Right lung (tissue), 5 donors: ENCODE measurements around the gene CSNK1A1. TPM values are rescaled to one million over a fixed set of nuclear protein-coding genes. Genes with fewer than 3 reads are reported as not detected.

ENCODE experiments used
- DNase-seq, 2 donors: peaks; one replicate each; pipeline ENCODE4 v3.0.0-alpha.2; 2013
- polyA plus RNA-seq, 5 donors: library from polyadenylated mRNA; unstranded; fragments of 120-200 nt; gene quantifications; one replicate each; pipeline versions ENCODE4 v1.2.1 to v1.2.3, GENCODE V29; 2013; ENCODE audit warnings: inconsistent platforms in 1 of 5, low replicate concordance in 1 of 5; ENCODE audit not compliant: insufficient read length in 5 of 5, insufficient read depth in 1 of 5

The CSNK1A1 gene
- polyA plus RNA-seq, 5 donors = 155 to 224 (median 206) TPM

DNA sequence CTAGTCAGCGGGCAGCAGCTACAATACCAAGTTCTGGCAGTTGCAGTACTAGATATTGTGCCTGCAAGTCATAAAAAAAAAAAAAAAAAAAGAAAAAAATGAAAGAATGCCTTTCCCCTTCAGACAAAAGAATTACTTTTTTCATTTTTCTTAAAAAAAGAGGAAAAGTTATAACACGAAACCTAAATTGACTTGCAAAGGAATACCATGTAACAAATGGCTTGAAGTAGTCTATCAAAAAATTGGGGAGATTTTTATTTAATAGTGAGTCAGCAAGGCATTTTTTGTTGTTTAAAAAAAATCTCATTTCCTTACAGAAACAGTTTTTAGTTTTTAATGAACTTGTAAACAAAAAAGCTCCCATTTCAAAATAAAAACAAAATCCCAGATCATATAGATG lies 55.6 kb downstream of the CSNK1A1 start:
- no peak for DNase-seq

DNA sequence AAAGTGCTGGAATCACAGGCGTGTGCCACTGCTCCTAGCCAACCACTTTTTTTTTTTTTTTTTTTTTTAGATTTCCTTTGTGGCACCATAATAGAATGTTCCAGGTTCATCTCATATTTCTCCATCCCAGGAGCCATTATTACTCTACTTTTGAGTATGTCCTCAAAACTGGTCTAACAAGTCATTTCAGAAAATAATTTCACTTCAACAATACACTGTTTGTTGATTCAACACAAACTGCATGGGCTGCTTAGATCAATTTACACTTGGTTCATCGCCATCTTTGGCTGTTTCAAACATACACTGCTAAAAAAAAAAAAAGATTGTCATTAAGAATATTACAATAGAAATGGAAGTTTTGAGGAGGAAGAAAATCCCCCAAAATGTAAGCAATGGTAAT lies 57.9 kb downstream of the CSNK1A1 start:
- no peak for DNase-seq

DNA sequence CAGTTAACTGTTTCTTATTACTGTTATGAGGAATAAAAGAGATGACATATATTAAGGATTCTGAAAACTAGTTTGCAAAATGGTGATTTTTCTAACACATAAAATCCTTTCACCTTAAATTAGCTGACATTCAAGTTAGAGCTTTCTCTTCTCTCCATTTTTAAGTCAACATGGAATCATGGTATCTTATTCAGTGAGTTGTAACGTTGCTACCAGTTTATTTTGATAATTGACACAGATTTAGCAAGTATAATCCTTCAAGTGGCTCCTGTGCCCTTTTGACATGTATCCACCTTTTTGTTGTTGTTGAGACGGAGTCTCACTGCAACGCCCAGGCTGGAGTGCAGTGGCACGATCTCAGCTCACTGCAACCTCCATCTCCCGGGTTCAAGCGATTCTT lies 58.5 kb downstream of the CSNK1A1 start:
- no peak for DNase-seq

DNA sequence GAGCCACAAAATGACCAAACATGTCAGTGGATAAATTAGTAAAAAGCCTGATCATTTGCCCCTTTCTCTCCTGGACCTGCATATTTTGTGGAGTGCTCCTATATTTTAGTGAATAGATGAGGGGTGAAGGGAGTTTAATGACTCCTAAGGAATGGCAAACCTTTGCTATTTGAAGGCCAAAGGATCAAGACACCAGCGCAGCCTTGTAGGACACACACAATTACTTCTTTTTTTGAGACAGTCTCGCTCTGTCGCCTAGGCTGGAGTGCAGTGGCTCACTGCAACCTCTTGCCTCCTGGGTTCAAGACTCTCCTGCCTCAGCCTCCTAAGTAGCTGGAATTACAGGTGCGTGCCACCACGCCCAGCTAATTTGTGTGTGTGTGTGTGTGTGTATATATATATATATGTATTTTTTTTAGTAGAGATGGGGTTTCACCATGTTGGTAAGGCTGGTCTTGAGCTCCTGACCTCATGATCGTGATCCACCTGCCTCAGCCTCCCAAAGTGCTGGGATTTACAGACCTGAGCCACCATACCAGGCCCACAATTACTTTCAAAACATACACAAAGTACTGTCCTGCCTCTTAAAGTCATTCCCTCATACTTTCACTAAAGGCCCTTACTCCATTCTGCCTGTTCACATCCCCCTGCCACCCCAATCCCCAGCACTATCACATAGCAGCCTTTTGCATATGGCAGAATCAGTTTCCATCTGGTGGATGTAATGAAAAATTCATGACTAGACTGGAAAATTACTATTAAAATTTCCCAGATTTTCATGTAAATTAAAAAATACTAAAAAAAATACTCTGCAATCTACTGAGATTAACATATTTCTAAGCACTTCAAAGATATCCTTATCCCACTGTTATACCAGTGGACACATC lies 60.4 kb downstream of the CSNK1A1 start:
- no peak for DNase-seq

DNA sequence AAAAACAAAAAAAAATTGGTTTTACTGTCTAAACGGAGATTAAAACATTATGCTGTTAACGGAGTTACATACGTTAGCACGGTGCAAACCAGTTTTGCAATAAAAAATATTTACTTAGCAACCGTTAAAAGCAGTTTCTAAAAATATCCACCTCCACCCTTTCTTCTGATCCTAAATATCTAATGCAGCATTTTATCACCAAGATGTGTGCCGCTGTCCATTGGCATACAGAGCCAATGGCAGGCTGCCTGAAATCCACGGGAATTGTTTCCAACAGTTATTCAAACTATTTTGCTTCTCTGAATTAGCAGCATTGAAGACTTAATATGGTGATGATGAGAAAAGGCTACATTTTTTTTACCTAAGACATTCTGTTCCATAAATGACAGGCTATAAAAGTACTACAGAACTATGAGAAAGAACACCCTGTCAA lies 61.6 kb downstream of the CSNK1A1 start:
- peak; percentile 54 to 68 for DNase-seq

DNA sequence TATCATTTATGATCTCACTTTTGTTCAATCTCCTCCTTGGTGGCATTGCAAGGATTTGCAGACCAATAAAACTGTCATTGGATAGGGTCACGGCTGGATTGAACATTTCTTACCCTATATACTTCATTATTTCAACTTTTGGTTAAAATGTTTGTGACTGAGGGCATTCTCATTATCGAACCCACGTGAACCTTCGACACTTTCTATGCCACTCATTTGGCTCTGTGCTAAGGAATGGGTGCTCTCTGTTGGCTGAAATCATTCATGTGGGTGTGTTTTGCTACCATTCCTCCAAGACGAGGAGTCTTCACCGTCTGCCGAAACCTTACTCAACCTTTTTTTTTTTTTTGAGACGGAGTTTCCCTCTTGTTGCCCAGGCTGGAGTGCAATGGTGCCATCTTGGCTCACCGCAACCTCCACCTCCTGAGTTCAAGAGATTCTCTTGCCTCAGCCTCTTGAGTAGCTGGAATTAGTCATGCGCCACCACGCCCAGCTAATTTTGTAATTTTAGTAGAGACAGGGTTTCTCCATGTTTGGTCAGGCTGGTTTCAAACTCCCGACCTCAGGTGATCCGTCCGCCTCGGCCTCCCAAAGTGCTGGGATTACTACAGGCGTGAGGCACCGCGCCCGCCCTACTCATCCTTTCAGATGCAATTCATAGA lies 62.5 kb downstream of the CSNK1A1 start:
- DNase-seq = no peak

DNA sequence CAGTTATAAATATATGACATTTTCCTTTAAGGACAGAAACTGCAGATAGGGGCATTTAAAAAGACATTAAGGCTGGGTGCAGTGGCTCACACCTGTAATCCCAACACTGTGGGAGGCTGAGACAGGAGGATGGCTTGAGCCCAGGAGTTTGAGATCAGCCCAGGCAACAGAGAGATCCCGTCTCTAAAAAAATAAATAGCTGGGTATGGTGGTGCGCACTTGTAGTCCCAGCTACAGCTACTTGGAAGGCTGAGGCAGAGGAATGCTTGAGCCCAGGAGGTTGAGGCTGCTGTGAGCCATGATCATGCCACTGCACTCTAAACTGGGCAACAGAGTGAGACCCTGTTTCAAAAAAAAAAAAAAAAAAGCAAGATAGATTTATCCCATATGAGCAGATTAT lies 63.6 kb downstream of the CSNK1A1 start:
- no peak for DNase-seq

DNA sequence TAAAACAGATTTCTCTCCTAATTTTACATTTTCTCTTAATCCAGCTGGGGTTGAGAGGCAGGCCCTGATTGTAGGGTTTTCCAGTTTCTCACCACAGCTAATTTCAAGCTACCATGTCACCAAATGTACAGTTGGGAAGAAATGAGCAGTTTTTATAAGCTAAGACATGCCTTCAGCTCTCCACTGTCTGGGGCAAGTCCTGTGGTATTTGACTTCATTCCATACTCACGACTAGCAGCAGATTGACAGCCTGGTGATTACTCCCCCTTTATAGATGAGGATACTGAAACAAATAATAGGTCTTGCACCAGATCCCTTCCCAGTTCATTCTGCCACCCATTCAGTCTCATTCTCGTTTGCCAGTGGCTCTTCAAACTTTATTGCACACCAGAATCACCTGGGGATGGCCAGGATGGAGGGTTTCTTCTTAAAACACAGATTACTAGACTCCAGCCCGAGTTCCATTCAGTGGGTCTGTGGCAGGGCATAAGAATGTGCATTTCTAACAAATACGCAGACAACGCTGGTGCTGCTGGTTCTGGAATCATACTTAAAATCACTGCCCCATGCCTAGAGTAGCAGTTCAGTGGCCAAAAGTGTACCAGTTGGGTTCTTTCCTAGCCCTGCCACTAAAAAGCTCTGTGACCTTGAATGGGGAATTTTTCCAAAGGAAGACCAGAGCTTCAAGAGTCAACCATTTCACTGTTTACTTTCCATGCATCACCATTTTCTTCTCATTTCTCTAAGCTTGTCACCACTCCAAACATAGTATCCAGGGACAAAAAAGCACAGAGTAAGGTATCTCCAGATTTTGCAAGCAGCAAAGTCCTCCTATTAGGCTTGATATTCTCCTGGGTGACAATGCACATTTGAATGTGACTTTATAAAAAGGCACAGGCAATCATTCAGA lies 64.3 kb downstream of the CSNK1A1 start:
- no peak for DNase-seq

DNA sequence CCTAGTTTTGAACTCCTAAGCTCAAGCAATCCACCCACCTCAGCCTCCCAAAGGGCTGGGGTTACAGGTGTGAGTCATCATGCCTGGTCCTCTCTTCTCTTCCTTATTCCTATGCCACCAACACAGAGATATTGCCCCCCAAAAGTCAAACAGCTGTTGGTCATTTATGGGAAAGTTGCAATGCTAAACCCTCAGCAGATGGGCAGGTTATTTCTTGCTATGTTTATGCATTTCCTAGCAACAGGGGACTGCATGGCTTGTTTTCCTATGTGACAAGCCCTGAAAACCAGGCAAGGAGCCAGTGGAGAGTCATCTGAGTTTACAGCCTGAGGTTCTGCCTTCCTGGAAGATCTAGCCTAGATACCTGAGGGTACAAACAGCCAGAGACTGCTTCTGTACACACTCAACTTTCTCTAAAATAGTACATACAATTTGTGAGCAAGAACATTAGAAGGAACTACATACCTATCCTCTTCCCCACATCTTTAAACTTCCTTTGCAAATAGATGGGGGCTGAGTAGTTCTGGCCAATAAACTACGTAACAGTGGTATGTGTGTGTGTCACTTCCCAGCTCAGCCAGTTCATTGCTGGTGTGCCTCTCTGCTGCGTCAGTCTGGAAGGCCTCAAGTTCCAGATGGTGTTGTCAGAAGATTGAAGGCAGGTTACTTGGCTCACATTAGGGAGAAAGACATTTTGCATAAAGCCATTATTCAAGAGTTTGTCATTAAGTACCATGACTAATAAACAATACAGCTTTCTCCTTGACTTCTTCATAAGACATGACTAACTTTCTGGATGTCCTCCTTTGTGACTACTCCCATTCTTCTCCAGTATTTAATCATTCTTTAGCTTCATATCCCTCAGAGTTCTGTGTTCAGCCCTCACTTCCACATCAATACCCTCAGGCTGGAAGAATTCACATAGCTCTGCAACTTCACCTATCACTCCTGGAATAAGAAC lies 65.3 kb downstream of the CSNK1A1 start:
- DNase-seq = peak; percentile 79 to 83

DNA sequence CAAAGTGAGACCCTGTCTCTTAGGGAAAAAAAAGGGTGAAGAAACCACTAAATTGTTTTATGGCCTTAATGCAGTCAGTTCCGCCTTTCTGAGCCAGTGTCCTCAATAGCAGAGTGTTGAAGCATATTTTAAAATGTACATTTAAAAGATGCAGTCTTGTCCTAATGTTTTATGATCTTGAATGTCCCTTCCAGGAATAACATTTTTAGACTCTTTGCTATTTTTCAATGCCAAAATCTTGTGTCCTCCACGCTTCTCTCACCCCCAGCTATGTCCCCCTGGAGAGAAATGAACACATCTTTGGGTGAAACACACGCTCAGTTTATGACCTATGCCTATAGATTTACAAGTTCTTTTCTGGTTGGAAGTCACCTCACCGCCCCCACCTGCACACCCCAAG lies 69.8 kb downstream of the CSNK1A1 start:
- no peak for DNase-seq

DNA sequence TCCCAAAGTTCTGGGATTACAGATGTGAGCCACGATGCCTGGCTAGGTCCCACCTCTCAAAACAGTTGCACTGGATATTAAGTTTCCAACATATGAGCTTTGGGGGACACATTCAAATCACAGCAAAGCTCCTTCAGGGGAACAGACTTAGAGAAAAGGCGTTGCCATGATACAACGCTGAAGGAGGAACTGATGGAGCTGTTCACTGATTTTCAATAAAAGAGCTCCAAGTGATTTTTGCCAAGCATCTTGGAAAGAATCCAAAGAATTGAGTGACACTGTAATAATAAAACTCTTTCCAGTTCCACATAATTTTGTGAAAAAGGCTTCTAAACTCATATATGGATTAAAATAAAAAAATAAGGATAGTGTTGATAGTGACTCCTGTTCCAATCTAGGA lies 72.5 kb downstream of the CSNK1A1 start:
- no peak for DNase-seq

DNA sequence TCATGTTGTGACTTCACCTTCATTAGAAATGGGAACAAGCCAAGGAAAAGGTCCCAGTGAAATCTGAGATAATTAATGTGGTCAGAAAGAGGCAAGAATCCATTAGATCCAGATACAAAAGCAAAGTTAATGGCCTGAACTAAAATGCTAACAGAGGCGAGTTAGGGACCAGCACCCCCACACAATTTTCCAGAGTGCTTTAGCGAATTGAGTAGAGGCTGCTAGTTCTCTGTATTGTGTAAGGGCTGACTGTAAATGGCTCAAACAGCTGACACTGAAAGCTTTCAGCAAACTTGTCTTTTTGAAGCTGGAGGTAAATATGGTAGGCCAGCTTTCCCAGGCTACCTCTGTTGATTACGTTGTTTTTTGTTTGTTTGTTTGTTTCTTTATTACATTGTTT lies 75.5 kb downstream of the CSNK1A1 start:
- DNase-seq = no peak

DNA sequence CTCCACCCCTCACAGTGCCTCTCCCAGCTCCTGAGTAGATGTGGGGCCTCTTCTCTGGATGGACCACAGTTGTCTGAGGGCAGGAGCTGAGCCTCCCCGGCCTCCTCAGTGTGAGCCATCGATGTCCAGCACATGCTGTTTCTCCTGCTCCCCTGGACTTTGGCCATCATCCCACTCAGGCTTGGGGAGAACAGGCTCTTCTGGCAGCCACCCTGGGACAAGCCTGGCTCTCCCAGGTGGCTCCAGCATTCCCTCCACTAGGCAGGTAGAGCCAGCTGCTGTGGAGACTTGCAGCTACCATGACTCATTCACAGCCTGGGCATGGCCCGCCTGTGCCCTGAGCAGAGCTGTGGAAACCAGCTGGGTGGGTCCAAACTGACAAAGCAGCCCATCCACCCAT lies 77.0 kb downstream of the CSNK1A1 start:
- no peak for DNase-seq

DNA sequence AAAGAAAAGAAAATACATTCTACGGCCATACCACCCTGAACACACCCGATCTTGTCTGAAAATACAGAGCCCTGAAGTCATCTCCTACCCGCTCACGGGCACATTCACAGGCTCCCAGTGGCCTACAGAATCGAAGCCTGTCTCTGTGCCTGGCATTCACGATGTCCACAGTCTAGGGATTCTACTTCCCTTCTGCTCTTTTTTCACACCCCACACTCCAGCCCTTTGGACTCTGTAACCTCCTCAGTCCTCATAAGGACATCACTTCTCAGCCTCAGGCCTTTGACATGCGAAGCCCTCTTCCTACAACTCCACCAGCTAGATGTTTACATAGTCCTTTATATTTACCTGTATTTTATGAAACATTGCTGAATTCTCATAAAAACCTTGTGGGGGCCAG lies 77.8 kb downstream of the CSNK1A1 start:
- no peak for DNase-seq

DNA sequence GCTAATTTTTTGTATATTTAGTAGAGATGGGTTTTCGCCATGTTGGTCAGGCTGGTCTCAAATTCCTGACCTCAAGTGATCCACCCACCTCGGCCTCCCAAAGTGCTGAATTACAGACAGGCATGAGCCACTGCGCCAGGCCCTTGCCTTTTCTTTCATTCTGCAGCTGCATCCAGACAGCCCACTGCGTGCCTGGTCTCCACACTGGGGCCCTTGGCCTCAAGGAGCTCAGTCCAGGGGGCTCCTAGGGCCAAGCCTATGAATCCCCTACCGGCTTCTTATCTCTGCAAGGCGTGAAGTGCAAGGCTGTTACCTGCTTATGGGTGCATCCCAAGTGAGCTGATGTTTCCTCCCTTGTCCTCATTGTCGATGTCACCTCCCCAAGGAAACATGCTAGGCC lies 78.8 kb downstream of the CSNK1A1 start:
- DNase-seq = no peak

DNA sequence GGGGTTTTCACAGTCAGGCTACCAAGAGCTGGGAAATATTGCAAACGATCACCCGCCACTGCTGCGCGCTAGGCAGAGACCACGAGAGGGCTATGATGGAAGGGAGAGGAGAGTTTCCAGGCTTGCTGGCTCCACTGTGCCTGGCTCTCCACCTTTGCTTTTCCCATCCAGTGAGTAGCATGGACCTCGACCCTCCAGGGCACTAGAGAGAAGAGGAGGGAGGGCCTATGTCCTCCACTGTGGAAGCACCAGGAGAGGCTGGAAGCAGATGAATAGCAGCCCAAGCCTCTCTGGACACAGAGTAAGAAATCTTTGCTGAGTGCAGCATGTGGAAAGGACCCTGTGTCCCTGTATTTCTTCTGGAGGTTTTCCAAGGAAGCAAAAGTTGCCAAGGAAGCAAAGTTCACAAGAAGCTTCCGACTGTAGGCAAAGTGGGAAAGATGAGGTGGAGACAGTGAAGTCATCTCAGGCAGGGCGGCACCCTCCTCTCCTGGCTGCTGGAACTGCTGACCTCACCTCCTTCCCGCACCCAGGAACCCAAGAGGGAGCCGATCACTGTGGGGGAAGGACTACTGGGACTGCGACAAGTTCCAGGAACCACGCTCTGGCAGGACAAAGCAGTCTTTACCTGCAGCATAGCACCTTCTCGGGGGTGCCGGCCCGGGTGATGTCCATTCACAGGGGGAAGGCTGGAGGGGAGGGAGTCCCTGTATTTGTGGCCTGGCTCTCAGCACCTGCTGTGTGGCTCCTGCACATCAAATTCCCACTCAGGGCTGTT lies 79.6 kb downstream of the CSNK1A1 start:
- no peak for DNase-seq

DNA sequence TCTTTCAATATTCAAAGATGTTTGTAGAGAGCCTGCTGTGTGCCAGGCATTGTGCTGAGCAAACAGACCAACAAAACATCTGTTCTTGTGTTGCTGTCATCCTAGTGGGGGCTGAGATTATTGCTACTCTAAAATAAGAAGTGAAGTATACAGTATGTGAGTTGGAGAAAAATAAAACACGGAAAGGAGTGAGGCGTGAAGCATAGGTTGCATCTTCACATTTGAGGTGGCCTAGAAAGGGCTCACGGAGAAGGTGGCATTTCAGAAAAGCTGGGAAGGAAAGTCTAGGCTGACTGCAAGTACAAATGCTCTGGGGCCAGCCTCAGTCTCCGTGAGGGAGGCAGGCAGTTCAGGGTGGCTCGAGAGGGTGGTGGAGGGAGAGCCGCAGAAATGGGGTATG lies 80.3 kb downstream of the CSNK1A1 start:
- DNase-seq = no peak

DNA sequence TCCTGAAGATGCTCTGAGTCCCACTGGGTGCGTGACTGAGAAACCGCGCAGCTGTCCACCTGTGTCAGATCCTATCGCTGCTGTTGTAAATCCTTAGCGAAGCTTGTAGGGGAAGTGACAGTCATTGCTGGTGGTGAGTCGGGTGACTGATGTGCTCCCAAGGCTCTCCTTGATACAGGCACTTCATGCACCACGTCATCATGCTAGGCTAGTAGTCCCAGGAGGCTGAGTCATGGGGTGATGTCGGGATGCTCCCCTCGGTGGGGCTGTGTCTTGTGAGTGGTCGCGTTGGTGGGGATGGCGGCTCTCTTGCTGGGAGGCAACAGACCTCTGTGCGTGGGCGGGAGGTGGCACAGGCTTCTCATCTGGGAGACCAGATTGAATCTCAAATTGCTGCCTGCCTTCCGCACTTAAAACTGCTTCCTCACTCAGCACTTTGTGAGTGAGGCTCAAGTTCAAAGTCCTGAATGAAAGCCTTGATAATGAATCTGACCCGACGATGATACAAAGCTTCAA lies 84.7 kb downstream of the CSNK1A1 start:
- no peak for DNase-seq

DNA sequence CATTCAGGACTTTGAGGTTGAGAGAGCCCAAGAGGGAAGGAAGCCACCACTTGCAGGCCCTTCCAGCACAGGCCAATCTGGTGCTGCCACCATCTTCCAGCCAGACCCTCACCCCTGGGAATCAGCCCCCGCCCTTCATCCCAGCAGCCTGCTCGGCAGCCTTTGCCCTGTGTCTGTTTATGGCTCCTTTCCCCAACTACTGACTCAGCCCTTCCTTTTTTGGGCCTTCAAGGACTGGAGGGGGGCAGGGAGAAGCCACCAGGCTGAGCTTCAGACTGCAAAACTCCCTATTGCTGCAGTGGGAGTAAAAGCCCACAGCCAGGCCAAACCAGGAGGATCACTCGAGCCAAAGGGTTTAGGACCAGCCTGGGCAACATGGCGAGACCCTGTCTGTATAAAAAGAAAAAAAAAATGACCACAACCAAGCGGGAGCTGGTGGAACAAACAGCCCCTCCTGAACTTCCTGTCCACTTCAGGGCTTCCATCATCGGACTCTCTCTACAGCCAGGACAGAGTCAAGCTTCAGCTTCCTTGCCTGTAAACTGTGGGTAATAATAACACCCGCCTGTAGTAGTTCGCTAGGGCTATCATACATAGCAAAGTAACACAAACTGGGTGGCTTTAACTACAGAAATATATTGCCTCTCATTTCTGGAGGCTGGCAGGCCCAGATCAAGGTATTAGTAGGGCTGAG lies 86.3 kb downstream of the CSNK1A1 start:
- DNase-seq = no peak
